HG03196 (cell line): ENCODE measurements around the gene BLTP2.

Source experiments
- ATAC-seq: cut with Tn5 transposase; IDR thresholded peaks from one replicate; pipeline ENCODE4 v1.9.1; 2021; ENCODE audit not compliant: unreplicated experiment

The BLTP2 gene

GRCh38 chr17:28599311-28600184, 45.4 kb downstream of the BLTP2 start:
- peak; percentile 48 for ATAC-seq

- peak; percentile 87 for ATAC-seq
Measured at GRCh38 chr17:28598799-28599310, 46.1 kb downstream of the BLTP2 start, which contains the start of gene SPAG5. TSS of gene SPAG5 (minus strand) at chr17:28599025. CDS start at chr17:28598946, 79 bp downstream.

- ATAC-seq, result no peak
Measured at GRCh38 chr17:28598389-28598788, 46.6 kb downstream of the BLTP2 start.

GRCh38 chr17:28597606-28598383, 47.2 kb downstream of the BLTP2 start:
- ATAC-seq, result no peak
